ENCODE data around the gene RANBP1.

Gene RANBP1

DNA sequence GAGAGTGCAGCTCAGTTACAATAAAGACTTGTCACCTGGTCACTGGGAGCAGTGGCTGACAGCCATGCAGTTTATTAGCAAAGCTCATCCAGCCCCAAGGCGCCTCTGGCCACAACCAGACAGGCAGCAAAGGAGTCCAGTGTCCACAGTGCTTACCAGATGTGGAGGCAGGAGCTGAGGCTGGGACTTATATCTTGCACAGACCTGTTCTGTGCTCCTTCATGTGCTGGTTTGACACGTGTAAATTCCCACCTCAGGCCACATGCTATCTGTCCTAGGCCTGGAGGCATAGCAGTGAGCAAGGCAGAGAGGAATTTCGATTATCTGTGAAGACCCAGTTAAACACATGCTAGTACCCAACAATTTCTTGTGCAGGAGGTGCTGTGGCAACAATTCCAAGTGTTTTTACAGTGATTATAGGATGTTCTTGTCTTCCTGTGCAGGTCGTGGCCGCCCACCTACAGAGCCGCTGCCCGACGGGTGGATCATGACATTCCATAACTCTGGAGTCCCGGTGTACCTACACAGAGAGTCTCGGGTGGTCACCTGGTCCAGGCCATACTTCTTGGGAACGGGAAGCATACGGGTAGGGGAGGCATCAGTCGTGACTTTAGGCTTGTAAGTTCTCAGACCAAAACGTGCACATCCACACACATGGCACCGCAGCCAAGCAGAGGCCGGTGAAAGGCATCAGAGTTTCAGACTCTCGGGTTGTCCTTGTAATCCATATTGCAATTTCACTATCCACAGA is 26.5 kb upstream of the RANBP1 start:
- no peak for DNase-seq

DNA sequence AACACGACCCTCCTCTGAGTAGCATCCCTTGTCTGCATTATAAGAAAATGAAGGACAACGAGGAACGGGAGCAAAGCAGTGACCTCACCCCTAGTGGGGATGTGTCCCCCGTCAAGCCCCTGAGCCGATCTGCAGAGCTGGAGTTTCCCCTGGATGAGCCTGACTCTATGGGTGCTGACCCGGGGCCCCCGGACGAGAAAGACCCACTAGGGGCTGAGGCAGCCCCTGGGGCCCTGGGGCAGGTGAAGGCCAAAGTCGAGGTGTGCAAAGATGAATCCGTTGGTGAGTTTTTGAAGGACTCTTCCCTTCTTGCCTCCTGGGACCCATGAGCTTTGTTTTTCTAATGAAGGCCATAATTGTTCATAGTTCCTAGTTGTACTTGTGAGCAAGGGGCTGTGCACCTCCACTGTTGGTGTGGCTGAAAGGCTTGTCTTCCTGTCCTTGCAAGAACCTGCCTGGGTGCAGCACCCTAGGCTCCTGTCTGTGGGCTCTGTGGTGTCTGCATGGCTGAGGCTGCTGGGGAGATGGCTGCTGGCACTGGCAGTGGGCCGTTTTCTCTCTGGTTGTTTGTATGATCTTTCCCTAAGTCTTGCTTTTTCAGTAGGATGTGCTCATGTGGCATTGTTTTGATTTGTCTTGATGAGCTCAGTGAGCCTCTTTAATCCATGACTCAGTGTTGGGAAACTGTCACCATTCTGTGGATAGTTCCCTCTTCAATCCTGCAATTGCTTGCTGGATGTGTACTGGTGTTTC is 25.8 kb upstream of the RANBP1 start:
- no peak for DNase-seq

DNA sequence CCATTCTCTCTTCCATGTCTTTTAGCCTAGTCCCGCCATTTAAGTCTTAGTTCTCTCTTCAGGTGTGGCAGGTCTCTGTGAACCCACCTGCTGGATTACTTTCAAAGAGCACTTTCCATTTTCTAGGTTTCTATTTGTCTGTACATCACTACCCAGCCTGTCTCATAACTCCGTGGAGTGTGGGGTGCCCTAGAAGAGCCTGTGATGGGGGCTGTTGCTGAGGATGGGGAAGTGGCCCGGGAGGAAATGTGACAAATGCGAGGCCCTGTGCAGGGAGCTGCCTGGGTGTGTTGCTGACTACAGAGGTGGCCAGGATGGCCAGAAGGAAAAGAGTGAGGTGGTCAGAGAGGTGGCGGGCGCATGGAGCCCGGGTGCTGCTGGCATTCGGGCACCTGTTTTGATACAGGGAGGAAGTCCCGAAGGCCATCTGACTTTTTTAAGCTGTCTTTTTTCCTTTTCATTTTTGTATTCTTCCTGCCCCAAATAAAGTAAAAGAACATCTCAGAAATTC is 25.1 kb upstream of the RANBP1 start:
- no peak for DNase-seq

DNA sequence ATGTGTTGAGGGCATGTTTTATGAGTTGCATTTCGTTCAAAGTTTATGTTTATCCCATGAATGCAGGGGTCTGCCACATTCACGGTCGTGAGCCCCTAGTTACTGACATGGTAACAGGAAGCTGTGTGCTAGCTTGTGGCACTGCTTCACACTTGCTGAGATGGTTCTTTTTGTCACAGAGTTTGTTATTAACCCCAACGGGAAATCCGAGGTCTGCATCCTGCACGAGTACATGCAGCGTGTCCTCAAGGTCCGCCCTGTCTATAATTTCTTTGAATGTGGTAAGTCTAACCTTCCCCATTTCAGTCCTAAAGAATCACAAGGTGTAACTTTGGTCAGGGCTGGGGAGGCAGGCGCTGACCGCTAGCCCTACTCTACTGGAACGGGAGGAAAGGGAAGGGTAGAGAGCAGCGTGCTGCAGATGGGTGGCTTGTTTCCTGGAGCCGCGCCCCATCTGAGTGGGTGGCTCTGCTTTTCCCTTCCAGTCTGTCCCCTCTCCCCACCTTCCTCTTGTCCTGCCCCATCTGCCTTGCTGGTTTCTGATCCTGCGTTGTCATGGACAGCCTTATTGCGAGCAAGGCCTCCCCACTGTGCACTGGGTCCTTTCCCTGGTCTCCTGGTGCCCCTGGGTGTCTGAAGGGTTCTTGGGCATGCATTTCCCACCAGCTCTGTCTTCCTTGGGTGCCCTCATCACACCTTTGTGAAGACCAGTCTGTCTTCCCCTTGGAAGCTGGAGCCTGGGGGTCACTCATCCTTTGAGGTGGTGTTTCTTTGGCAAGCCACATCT is 24.0 kb upstream of the RANBP1 start:
- DNase-seq = no peak

DNA sequence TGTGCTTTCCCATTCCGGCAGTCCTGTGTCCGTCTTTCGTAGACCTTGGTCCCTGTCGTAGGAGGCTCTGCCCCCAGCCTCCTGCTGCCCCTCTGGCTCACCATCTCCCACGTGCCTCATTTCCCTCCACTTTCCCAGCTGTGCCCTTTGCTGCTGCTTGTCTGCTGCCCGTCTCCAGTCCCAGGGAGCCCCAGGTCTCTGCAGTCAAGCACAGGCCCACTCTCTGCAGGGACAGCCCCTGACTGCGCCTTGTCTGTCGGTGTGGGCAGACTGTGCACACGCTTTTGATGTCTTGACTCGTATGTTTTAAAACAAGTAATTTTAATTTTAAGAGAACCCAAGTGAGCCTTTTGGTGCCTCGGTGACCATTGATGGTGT is 23.4 kb upstream of the RANBP1 start:
- no peak for DNase-seq

DNA sequence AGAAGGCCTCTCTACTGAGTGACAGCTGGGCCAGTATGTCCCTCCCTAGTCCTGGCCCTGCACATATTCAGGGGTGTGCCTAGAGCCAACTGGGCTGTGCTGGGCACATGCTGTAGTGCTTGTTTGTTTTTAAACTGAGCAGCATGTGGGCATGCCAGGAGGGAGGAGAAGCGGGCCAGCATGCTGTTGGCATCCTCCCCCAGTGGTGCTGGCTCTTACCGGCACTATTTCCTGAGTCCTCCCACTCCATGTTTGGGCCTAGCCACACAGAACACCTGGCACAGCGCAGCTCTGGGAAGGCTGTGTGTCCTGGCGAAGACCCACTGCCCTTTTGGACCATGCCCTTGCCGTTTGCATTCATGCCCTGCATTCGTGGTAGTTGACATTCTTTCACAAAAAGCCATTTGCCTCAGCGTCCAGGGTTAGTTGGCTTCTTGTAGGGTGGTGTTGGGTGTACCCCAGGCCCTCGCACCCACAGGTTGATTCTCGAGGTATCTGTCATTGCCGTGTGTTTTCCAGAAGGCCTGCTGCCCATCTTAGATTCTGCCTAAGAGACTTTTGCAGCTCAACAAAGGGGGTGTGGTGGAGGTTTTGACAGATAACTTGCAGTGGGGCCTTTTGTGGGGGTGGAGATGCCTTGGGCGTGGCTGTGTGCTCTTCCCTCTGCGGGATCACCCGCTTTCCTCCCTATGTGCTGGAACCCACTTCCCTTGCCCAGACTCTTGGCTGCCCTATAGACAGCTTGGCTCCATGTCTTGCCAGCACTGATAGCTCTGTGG is 22.3 kb upstream of the RANBP1 start:
- no peak for DNase-seq

DNA sequence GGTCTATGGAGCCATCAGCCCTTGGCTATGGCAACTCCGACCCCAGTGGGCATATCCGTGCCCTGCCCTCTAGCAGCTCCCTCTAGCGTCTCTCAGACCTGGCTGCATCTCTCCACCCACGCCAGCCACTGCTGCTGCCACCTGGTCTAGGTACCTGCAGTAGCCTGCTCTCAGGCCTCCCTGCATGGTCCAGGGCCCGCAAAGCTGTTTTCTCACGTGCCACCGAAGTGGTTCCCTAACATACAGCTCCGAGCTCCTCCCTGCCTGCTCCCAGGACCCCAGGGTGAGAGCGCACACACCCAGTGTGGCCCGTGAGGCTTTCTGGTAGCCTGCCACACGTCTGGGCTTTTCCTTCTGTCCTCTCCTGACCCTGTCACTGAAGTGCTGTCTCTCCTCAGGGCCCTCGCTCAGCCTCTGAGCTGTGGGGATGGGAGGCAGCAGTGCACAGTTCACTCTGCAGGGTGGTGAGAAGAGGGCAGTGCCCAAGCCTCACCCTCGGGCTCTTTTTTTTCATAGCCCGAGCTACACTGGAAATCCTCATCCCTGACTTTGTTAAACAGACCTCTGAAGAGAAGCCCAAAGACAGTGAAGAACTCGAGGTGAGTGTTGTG is 21.6 kb upstream of the RANBP1 start:
- DNase-seq = no peak

DNA sequence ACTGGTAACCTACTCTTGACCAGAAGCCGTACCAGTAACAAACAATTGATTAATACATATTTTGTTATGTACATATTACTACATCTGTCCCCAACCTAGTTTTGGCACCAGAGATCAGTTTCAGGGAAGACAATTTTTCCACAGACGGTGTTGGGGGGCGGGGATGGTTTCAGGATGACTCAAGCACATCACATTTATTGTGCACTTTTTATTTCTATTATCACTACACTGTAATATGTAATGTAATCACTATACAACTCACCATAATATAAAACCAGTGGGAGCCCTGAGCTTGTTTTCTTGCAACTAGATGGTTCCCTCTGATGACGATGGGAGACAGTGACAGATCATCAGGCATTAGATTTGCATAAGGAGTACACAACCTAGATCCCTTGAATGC is 20.4 kb upstream of the RANBP1 start:
- no peak for DNase-seq

DNA sequence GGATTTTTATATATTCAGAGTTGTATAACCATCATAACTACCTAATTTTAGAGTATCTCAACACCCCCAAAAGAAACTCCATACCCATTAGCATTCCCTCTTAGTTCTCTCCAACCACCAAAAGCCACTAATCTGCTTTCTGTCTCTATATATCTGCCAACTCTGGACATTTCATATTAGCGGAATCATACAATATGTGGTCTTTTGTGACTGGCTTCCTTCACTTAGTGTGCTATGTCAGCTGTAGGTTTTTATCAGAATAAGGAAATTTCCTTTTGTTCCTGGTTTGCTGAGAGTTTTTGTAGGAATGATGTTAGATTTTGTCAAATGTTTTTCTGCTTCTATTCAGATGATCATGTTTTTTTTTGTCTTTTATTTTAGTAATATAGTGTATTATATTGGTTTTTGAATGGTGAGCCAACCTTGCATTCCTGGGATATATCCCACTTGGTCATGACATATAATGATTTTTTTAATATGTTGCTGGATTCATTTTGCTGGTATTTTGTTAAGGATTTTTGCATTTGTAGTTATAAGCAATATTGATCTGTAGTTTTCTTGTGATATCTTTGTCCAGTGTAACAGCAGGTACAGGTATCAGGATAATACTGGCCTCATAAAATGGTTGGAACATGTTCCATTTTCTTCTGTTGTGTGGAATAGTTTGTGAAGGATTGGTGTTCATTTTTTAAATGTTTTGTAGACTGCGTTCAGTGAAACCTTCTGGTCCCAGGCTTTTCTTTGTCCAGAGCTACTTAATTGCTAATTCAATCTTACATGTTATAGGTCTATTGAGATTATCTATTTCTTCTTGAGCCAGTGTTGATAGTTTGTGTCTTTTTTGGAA is 19.1 kb upstream of the RANBP1 start:
- DNase-seq = no peak

DNA sequence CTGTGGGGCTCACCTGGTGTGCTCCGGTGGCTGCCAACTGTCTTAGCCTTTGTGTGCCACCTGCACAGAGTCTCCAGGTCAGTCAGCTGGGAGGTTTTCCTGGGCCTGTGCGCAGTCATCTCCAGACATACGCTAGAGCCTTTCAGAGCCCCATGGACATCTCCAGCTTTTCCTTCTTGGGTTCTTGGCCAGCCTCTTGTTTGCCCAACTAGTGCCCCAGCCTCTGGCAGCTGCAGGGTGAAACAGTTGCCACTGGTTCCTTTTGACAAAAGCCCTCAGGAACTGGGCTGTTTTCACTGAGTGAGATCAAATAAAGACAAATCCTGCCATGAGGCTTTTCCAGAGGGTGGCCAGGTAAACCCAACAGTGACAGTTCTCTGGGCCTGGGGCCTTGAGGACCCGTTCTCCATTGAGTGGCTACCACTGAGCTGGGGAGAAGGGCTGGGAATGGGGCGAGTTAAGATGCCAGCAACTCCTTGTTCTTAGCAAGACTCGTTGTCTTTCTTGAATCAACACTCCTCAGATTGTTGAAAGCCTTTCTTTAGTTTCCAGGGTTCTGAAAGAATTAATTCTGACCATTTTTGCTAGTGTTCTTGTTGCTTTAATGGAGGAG is 16.7 kb upstream of the RANBP1 start:
- no peak for DNase-seq

DNA sequence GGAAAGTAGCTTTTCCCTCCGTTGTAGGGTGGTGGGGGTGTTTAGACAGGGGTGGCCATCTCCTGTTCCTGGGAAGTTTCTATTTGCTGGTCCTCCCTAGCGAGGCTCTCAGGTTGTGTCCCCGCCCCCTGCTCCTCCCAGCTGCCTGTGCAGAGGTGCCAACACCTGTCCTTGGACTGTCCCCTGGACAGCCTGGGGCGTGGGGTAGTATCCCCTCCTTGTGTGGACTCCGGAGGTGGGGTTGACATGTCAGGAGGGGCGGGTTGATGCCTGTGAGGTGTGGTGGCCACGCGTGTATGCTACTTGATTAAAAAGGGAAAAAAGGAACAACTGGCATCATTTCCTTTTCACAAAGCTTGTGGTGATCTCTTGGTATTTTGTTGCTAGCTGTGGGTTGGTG is 14.3 kb upstream of the RANBP1 start:
- DNase-seq = no peak

DNA sequence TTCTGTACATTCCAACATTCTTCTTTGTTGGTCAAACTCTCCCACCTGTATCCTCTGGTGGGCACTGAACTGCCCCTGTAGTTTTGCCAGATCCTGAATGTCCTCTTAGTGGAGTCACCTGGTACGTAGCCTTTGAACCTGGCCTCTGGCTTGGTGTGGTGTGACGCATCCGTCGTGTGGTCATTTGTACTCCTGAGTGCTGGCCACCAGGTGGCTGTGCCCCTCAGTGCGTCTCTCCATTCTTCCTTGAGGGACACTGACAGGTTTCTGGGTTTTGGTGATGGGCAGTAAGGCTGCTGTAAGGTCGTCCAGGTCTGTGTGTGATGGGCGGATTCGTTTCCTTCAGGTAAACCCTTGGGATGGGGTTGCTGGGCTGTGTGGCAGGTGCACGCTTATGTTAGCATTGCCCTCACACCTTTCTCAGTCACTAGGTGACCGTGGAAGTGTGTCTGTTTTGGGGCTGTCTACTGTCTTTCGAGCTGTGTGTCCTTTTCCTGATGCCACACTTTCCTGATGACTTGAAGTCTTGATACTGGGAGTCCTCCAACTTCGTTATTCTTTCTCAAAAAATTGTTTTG is 13.6 kb upstream of the RANBP1 start:
- no peak for DNase-seq

DNA sequence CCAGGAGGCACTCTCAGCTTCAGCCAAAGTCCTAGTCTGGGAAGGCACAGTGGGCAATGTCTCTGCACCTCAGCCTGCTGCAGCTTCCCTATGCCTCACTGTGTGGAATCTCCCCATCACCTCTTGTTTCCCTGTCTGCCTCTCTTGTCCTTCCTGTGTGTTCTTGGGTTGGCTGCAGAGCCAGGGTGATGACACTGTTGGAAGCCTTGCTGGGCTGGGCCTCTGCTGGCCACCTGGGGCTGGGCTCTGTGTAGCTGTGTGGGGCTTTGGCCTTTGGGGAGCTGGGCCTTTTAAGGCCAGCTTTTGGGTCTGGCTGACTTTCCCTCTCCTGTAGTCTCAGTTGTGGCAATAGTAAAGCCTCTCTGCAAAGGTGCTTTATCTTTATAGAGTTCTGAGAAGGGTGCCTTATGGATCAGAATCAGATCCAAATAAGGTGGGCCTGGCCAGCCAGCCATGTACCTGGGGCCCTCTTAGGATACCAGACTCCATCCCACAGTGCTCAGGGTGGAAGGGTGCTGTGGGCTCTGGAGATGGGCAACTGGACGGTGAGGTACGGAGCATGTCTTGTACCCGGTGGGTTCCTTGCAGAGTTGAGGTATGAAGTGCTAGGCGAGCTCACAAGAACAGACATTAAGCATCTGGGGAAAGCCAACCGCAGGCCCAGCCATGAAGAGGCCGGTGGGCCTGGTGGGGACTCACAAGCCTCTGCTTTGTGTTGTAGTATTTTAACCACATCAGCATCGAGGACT is 10.3 kb upstream of the RANBP1 start:
- no peak for DNase-seq

DNA sequence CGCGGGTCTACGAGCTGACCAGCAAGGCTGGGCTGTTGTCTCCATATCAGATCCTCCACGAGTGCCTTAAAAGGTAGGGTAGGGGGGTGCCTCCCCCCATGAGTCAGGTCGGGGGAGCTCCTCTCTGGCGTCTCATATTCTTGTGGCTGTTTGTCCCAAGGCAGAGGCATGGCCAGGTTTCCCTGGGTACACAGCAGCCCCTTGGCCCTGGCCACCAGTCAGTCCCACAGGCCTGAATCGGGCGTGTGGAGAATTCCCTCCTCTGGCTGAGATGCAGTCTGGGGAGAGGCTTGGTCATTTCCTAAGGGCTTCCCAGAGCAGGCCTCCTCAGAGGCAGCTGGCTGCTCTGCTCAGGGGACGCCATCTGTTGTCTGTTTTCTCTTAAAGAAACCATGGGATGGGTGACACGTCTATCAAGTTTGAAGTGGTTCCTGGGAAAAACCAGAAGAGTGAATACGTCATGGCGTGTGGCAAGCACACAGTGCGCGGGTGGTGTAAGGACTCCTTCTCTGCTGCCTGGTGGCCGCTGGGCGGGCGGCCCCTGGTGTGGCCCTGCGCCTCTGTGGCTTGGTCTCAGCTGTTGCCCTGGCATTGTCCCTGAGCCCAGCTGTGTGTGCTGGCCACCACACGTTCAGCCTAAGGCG is 9.6 kb upstream of the RANBP1 start:
- no peak for DNase-seq

DNA sequence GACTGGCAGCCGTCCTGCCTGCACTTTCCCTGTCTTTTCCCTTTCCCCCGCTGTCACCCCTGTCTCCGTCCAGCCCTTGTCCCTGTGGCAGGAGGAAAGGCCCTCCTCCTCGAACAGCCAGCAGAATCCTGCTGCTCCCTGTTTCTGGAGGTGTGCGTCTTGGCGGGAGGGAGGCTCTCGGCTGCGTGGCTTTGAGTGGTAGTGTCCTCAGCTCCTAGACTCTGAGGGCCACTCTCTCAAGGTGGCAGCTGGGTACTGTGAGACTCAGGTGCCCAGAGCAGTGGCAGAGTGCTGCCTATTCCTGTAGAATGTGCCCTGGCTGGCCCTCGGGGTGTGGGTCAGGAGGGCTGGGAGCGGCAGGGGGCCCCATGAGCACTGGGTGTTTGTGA is 9.1 kb upstream of the RANBP1 start:
- DNase-seq = no peak

DNA sequence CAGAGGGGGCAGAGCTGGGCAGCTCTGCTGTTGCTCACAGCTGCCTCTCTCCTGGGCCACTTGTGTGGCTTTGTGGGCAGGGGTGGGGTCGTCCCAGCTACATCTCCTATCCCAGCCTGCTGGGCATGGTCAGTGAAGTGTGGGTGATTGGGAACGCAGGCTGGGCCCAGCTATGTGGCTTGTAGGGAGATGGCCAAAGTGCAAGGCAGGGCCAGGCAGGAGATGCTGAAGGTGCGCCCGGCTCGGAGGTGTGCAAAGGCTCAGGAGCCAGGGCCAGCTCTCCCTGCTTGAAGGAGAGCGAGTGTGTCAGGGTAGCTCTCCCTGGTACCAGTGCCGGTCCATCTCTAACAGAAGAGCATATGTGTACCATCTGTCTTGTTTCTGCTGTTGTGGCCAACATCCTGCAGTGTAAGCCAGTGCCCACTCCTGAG is 8.4 kb upstream of the RANBP1 start:
- DNase-seq = no peak

DNA sequence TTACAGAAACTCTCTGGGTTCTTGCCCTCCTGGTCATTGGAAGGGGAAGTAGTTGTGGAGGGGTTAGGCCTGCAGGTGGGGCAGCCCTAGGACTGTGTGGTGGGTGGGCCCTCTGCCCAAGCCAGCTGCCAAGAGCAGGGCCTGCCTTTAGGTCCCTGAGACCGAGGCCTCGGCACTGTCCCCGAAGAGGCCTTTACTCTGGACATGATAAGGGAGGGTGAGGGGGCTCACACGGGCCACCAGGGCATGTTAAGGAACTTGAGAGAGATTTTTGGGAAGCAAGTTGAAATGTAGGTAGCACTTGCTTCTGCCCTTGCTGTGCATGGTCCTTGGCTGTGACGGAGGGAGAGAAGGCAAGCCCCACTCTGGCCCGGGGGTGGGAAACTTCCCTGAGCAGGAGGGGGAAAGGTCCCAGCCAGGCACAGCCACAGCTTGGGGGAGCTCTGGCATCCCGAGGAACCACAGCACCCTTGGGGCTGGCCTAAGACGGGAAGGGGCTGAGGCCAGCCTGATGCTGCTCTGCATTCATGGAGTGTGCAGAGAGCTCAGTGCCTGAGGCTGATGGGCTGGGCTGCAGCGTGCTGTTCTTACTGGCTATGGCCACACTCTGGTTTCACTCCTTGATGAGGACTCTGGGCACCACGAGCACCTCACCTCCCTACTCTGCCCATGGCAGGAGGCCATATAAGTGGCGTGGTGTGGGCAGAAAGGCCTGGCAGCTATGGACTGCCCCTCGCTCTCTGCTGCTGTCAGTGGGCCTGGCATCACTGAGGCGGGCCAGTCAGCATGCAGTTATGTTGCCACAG is 7.8 kb upstream of the RANBP1 start:
- DNase-seq = no peak

DNA sequence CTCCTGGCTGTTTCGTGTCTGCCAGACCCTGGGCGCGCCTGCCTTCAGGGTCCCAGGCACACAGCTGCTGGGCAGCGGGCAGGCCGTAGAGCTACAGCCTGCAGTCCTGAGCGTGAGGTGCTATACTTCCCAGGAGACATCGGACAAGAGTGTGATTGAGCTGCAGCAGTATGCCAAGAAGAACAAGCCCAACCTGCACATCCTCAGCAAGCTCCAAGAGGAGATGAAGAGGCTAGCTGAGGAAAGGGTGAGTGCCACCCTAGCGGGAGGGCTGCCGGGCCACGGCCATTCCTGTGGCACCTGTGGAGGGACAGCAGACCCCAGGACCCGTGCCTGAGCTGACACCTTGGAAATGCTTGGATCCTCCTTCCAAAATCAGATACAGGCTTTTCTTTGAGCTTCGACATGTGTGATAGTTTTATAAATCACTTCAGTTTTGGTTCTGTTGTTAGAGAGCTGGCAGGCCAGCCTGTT is 7.1 kb upstream of the RANBP1 start:
- no peak for DNase-seq
